OCI-LY7 (cell line): ENCODE results near the gene MISFA.

Source experiments
- EZH2phosphoT487 ChIP-seq: fragments of 200-600 bp; sonication (generic); IDR thresholded peaks from 2 replicates; pipeline ENCODE4 v1.6.1; 2018; ENCODE audit warnings: low read depth, borderline replicate concordance, mild to moderate bottlenecking, mixed run types, antibody characterized with exemption, low read length, moderate library complexity, mixed read lengths
- TF ChIP-seq, protein P1 (sequence below): fragments of 200-600 bp; sonication (generic); conservative IDR thresholded peaks from 2 replicates; pipeline ENCODE4 v1.5.1; 2014; ENCODE audit warnings: mild to moderate bottlenecking, antibody characterized with exemption, low read length, moderate library complexity, mixed read lengths

DNA sequence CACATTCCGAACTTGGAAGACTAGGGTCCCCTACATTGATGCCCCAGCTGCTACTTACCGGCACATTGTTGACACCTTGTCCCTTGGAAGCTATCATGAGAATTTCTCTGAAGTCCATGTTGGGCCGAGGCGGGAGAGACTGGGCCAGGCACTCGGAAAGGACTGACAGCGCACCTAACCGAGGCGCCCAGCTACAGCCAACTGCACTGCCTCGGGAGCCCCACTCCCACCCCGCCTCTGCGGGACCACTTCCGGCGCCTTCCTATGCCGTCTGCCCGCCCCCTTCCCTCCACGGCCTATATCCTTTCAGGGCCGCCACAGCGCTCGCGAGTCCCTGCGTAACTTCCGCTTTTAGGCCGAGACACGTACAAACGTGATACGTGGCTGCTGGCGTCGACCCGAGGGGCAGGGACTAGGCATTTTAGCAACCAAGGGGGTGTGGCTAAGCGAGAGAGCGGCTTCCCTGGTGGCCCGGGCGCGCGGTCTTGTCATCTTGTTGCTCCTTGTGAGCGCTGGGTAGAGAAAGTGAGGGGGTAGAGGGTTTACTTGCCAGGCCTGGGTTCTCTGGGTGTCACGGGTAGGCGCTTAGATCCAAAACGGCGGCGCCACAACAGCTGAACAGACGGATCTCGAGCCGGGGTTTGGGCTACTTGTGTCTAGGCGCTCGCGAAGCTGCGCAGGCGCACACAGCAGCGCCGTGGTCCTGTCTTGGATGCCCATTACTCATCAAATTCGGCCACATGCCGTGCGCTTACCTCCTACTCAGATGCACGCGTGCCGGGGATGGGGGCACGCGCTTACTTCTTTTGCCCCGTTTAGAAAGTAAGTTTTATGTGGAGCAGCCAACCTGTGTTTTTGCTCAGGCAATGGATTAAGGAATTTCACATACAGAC lies 34.8 kb downstream of the MISFA start, which contains the start of gene SPTY2D1:
- TF ChIP-seq, protein P1, sequence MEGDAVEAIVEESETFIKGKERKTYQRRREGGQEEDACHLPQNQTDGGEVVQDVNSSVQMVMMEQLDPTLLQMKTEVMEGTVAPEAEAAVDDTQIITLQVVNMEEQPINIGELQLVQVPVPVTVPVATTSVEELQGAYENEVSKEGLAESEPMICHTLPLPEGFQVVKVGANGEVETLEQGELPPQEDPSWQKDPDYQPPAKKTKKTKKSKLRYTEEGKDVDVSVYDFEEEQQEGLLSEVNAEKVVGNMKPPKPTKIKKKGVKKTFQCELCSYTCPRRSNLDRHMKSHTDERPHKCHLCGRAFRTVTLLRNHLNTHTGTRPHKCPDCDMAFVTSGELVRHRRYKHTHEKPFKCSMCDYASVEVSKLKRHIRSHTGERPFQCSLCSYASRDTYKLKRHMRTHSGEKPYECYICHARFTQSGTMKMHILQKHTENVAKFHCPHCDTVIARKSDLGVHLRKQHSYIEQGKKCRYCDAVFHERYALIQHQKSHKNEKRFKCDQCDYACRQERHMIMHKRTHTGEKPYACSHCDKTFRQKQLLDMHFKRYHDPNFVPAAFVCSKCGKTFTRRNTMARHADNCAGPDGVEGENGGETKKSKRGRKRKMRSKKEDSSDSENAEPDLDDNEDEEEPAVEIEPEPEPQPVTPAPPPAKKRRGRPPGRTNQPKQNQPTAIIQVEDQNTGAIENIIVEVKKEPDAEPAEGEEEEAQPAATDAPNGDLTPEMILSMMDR, result no peak
- no peak for TF ChIP-seq EZH2phosphoT487
